HG03439 (cell line): ENCODE results near the gene CBR3.
"Not testable (repeated sequence)": the region's sequence is repeated elsewhere in the genome, so short reads cannot be mapped to it uniquely, and the experiment has no call there.

Experiments
- ATAC-seq: cut with Tn5 transposase; IDR thresholded peaks from one replicate; pipeline ENCODE4 v1.9.1; 2021; ENCODE audit warnings: mild to moderate bottlenecking, moderate library complexity; ENCODE audit not compliant: unreplicated experiment

CBR3 gene

DNA sequence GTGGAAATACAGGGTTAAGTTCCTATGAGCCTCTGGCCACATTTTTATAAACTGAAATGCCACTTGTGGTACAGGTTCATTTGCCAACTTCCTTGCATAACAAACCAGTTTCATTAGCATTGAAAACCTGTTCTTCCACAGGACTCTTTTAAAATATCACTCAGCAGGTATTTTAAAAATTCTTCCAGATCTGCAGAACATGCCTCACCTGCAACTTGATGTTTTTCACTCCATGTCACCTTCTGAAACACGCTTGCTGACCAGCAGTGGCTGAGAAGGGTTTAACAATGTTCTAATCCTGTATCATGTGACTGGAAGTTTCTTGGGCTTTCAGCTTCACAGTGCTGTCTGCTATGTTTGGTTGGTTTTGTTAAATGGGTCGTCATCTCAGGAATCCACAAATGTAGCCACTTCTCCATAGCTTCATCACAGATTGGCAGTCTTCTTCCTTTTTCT is 17.6 kb upstream of the CBR3 start:
- ATAC-seq: no peak

DNA sequence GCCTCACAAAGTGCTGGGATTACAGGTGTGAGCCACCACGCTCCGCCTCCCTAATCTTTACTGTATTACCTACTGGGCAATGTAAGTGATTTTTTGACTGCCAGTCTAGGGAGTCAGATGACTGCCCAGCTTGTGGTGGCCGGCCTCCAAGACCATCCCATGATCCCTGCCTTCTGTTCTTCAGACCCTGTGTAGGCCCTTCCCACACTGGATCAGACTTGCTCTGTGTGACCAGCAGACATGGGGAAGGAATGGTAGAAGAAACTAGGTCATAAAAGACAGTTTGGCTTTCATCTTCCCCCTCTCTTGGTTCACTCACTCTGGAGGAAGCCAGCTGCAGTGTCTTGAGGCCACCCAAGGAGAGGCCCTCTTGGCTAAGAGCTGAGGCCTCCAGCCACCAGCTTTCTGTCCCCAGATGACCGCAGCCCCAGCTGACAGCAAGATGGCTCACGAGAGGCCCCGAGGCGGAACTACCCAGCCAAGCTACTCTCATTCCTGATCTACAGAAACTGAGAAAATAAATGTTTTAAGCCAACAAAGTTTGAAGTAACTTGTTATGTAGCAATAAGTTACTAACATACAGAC is 14.5 kb upstream of the CBR3 start:
- ATAC-seq: no peak

DNA sequence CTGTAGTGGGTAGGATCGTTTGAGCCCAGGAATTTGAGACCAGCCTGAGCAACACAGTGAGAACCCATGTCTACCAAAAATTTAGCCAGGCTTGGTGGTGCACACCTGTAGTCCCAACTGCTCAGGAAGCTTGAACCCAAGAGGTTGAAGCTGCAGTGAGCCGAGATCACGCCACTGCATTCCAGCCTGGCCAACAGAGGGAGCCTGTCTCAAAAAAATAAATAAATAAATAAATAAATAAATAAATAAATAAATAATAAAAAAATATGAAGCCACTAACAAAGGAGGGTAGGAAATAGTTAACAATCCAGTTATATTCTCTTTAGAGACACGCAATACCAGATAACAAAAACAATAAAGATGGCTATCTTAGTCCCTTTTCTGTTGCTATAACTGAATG is 11.9 kb upstream of the CBR3 start:
- ATAC-seq: no peak

DNA sequence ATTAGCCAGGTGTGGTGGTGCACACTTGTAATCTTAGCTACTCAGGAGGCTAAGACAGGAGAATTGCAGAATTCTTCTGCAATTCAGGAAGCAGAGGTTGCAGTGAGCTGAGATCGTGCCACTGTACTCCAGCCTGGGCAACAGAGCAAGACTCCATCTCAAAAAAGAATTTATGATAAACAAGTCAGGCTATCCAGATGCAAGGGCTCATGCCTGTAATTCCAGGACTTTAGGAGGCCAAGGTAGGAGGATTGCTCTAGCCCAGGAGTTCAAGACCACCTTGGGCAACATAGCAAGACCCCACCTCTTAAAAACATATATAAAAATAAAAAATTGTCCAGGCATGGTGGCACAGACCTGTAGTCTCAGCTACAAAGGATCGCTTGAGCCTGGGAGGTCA is 10.5 kb upstream of the CBR3 start:
- ATAC-seq: no peak

DNA sequence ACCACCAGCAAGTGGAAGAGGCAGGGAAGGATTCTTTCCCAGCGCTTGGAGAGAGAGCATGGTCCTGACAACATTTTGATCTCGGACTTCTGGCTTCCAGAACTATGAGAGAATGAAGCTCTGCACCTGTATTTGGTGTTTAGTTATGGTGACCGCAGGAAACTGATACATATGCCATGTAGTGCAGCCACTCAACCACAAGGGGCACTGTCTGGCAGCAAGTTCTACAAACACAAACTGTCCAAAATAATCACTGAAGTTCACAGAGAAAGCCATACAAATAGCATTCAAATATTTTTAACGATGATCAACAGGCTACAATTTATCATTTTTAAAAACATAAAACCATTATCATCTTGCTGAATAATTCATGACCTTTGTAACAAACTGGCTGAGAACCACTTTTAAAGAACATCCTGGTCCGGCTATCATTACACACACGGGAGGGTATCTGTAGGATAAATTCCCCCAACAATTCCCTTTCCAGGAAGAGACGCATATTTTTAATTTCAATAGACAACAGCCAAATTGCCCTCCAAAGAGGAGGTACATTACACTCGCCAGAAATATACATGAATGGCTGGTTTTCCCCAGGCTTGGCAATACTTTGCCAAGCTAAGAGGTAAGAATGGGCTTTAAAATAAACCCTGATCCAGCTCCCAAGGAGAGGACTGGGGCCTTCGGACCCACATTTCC is 9.2 kb upstream of the CBR3 start:
- ATAC-seq: no peak

DNA sequence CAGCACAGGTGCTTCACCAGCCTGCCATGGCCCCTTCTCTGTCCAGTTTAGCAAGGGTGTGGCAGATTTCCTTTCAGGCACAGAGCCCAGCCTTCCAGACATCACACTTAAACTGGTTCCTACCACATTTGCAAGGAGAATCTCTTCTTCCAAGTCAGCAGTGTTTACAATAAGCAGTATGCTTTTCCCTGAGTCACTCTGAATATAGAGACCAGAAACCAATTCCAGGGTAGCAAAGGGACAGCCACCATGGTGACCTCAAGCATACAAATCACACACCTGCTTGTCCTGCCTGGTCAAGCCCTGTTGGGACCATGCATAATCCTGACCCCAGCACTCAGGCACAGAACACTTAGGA is 8.7 kb upstream of the CBR3 start:
- ATAC-seq: no peak

DNA sequence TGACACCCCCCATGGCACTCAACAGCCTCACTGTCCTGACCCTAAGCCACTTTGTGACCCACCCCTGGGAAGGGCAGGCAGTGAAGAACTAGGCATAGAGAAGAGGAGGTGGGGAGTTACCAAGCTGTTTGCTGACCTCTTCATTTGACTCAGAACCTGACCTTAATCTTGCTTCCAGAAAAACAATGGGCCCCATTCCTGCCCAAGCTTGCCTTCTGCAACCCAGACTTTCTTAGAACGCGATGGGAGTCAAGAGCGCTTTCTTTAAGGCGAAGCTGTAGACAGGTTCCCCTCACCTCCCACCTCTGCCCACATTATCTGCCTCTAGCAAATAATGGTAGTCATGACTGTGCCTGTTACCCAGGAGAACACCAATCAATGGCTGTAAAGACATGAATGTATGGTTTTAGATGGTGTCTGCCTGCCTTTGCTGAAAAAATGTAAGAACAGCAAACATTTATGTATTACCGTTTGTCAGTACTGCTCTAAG is 8.2 kb upstream of the CBR3 start:
- no peak for ATAC-seq

DNA sequence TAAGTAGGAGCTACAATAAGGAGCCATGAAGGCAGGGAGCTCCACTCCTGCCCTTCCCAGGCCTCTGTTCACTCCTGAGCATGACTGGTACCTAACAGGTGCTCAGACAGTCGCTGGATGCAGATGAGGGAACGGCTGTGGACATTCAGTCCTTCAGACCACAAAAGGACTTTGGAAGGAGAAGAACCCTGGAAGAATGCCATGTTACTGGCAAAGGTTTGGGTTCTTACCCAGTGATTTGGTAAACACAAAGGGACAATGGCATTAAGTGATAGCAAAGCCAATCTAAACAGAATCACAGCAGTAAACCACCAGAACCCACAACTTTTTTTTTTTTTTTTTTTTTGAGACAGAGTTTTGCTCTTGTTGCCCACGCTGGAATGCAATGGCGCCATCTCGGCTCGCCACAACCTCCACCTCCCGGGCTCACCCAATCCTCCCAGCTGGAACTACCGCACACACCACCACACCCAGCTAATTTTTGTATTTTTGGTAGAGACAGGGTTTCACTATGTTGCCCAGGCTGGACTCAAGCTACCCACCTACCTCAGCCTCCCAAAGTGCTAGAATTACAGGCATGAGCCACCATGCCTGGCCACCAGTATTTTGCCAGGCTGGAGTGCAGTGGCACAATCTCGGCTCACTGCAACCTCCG is 7.5 kb upstream of the CBR3 start:
- ATAC-seq: no peak

DNA sequence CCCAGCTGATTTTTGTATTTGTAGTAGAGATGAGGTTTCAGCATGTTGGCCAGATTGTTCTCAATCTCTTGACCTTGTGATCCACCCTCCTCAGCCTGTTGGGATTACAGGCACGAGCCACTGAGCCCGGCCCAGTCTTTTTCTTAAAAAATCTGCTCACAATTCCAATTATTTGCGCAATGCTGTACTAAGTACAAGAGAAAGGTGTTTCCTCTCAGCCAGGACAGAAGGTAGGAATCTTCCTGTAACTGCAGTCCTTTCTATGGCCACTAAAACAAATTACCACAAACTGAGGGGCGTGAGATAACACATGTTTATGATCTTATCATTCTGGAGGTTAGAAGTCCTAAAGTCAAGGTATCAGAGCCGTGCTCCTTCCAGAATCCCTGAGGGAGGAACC is 6.9 kb upstream of the CBR3 start:
- ATAC-seq: no peak

DNA sequence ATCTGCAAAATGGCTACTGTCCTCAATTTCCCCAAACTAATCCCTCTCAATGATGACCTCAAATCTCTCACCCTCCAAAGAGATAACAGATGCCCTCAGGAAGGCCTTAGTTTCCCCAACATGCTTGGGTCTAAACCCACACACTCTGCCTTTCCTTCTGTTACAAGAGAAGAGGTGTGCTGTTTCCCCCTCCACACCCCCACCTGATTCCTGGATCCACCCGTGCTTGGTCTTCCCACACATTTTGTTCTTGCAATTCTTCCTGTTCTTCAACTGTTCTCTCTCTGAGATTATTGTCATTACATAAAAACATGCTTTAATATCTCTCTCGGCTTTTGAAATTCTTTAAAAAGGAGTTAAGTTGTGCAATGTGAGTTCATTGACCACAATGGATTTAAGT is 5.7 kb upstream of the CBR3 start:
- ATAC-seq: no peak

DNA sequence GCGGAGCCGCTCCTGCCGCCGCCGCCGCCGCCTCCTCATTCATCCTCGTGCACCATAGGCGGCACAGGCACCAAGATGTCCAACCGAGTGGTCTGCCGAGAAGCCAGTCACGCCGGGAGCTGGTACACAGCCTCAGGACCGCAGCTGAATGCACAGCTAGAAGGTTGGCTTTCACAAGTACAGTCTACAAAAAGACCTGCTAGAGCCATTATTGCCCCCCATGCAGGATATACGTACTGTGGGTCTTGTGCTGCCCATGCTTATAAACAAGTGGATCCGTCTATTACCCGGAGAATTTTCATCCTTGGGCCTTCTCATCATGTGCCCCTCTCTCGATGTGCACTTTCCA is 4.5 kb upstream of the CBR3 start:
- ATAC-seq: not testable (repeated sequence)

DNA sequence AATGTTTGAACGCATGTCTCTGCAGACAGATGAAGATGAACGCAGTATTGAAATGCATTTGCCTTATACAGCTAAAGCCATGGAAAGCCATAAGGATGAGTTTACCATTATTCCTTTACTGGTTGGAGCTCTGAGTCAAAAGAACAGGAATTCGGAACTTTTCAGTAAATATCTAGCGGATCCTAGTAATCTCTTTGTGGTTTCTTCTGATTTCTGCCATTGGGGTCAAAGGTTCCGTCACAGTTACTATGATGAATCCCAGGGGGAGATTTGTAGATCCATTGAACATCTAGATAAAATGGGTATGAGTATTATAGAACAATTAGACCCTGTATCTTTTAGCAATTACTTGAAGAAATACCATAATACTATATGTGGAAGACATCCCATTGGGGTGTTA is 4.0 kb upstream of the CBR3 start:
- ATAC-seq: not testable (repeated sequence)

DNA sequence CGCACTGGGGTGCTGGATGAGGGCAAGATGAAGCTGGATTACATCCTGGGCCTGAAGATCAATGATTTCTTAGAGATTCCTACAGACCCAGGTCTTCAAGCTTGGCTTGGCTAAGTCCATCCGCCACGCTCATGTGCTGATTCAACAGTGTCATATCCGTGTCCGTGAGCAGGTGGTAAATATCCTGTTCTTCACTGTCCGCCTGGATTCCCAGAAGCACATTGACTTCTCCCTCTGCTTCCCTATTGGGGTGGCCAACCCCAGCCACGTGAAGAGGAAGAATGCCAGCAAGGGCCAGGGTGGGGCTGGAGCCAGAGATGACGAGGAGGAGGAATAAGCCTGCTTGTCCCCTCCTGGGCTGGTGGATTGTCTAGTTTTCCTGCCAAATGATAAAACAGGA is 2.2 kb upstream of the CBR3 start:
- no peak for ATAC-seq

DNA sequence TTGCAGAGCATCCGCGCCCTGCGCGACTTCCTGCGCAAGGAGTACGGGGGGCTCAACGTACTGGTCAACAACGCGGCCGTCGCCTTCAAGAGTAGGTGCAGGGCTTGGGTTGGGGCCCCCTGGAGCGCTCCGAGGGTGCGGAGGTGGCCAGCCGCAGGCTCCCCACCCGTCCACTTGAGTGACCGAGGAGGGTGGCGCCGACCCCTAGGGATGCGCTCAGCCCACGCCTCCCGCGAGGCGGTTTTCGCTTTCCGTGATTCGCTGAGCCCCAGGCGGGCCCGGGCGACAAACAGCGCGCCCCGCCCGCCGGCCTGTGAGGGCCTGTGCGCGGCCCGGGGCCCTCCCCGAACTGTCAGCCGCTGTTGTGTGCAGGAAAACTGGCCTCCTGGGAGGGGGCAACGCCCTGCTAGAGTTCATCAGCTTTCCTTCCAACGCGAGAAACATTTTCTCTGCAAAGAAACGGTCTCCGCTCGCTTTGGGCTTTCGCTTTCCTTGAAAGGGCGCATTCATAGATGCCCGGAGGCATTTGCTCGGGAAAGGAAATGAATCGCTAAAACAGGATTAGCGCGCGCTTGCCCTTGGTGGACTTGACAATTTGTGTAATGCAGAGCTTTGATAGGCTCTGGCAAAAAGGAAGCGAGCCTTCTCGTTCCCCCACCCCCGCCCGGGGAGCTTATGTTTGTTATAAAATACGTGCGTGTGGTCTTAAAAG is 668 bp downstream of the CBR3 start:
- no peak for ATAC-seq

DNA sequence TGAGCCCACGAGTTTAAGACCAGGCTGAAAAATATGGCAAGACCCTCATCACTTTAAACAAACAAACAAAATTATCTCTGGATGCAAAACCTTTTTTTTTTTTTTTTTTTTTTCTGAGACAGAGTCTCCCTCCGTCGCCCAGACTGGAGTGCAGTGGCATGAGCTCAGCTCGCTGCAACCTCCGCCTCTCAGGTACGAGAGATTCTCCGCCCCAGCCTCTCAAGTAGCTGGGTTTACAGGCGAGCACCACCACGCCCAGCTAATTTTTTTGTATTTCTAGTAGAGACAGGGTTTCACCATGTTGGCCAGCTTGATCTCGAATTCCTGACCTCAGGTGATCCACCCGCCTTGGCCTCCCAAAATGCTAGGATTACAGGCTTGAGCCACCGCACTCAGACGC is 4.9 kb downstream of the CBR3 start:
- ATAC-seq: not testable (repeated sequence)

DNA sequence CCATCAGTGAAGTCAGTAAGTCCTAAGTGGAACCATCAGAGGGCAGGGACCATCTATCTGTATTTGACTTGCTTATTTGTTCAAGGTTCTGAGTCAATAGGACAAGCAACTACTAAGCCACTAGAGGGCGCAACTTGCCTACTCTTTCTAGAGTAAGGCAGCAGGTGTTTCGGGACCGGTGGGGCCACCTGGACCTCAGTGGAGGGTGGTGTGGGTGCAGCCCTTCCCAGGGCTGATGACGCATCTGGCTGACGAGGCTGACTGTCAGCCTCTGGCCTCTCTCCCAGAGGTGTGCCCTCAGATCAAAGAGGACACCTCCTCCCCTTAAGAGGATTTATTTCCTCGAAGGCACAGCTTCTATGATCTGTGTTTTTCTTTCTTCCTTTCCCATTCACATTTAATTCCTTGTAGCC is 6.6 kb downstream of the CBR3 start:
- ATAC-seq: peak; percentile 95

DNA sequence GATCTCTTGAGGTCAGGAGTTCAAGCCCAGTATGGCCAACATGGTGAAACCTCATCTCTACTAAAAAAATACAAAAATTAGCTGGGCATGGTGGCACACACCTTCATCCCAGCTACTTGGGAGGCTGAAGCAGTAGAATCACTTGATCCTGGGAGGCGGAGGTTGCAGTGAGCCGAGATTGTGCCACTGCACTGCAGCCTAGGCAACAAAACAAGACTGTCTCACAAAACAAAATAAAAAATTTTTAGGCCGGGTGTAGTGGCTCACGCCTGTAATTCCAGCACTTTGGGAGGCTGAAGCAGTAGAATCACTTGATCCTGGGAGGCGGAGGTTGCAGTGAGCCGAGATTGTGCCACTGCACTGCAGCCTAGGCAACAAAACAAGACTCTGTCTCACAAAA is 9.4 kb downstream of the CBR3 start:
- ATAC-seq: not testable (repeated sequence)

DNA sequence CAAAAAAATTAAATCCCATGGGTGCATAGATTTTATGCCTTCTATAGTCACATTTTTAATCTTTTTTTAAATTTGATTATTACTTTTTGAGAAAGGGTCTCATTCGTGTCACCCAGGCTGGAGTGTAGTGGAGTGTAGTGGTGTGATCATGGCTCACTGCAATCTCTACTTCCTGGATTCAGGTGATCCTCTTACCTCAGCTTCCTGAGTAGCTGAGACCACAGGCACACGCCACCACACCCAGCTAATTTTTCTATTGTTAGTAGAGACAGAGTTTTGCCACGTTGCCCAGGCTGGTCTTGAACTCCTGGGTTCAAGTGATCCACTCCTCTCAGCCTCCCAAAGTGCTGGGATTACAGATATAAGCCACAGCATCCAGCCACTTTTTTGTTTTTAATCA is 10.4 kb downstream of the CBR3 start:
- no peak for ATAC-seq

DNA sequence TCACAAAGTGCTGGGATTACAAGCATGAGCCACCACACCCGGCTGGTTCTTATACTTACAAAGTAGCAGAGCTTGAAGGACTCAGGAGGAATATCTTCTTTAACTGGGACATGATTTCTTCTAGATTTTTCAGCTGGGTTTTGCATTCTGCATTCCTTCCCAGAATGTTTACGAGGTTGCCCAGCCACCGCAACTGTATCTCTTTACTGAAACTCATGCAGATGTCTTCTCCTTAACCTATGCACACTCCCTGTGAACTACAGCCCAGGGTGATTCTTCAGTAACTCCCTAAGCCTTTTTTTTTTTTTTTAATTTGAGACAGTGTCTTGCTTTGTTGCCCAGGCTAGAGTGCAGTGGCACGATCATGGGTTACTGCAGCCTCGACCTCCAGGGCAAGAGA is 13.0 kb downstream of the CBR3 start:
- no peak for ATAC-seq

DNA sequence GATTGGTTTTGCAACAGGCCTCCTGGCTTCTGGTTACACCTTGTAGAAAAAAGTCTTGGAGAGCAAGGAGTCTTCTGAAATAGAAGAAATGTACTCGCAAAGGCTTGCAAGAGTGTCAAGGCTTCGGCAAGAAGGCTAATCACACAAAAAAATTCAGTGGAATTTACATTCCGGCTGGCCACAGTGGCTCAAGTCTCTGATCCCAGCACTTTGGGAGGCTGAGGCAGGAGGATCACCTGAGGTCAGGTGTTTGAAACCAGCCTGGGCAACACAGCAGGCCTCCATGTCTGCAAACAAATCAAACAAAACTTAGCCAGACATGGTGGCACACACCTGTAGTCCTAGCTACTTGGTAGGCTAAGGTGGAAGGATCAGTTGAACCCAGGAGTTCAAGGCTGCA is 14.0 kb downstream of the CBR3 start:
- no peak for ATAC-seq

DNA sequence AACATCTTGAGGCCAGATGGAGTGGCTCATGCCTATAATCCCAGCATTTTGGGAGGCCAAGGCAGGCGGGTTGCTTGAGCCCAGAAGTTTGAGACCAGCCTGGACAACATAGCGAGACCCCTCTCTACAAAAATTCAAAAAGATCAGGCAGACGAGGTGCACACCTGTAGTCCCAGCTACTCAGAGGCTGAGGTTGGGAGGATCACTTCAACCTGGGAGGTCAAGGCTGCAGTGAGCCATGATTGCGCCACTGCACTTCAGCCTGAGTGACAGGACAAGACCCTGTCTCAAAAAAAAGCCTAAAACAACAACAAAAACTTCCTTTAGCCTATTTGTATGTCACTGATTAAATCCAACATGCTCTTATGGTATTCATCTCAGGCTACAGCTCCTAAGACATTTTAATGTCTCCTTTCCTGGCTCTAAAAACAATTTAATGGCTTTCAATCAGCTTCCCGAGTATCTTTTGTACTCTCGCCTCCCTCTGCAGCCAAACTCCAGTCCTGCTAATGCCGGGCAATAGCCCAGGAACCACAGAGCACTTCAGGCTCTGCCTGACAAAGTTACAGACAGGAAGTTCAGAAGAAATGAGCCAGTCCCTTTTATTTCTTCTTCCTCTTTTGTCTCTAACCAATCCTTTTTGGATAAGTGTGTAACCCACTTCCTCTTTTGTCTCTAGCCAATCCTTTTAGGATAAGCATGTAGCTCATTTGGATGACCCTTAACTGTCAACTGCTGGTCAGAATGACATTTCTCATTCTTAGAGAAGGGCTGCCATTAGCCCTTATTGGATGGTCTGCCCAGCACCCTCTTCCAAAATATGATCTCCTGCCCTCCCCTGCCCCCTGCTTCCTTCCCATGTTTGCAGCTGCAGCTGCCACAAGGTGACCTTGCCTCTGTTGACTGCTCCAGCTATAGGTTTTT is 15.2 kb downstream of the CBR3 start:
- no peak for ATAC-seq
